GM12878 (cell line): ENCODE results near the gene ABI1. TPM values are rescaled to one million over a fixed set of nuclear protein-coding genes. Genes with fewer than 3 reads are reported as not detected.

Experiments used
- ATAC-seq: fragments of 200-7000 bp; cut with Tn5 transposase; 3 replicates; pipeline ENCODE4 v1.9.1; 2020; ENCODE audit warnings: mild to moderate bottlenecking, moderate library complexity
- BruUV-seq: library from RNA; stranded (reverse); fragments of 400-500 nt; replicated peaks from 2 replicates; lab custom pipeline; 2021; lab: Mats Ljungman, UMichigan
- CTCF ChIA-PET: fragments of 300-600 bp; sonication (Branson Sonifier 250); formaldehyde crosslinking; extraction: SDS; loops from one replicate; lab custom pipeline; 2021; ENCODE audit warnings: inconsistent platforms; lab: Yijun Ruan, JAX
- POLR2A ChIA-PET: fragments of 350-600 bp; formaldehyde crosslinking; extraction: SDS; loops from one replicate; lab custom pipeline; 2021; ENCODE audit warnings: inconsistent platforms; lab: Charles Lee
- RAD21 ChIA-PET: fragments of 300-600 bp; sonication (Branson Sonifier 250); formaldehyde crosslinking; loops from one replicate; lab custom pipeline; 2023; ENCODE audit warnings: antibody characterized with exemption; ENCODE audit not compliant: unreplicated experiment; lab: Charles Lee
- SMC1A ChIA-PET: fragments of 300-600 bp; sonication (Branson Sonifier 250); formaldehyde crosslinking; loops from one replicate; lab custom pipeline; 2023; ENCODE audit not compliant: unreplicated experiment, uncharacterized antibody; lab: Charles Lee
- DNase-seq: peaks from one replicate; pipeline ENCODE4 v3.0.0-alpha.2; 2011; ENCODE audit warnings: low read depth, low spot score
- FAIRE-seq: peaks from 3 replicates; lab custom pipeline; 2011; peaks lifted over from hg19 to GRCh38; lab: Jason Lieb, UNC
- H2AFZ ChIP-seq: 2 replicates; pipeline ENCODE4 v1.6.0; 2011; ENCODE audit warnings: low read depth, low read length, control low read depth; ENCODE audit not compliant: control insufficient read depth
- H3K27ac ChIP-seq: 2 replicates; pipeline ENCODE4 v1.5.1; 2011; ENCODE audit warnings: control low read depth; ENCODE audit not compliant: control insufficient read depth, insufficient read depth
- H3K27me3 ChIP-seq, 2 experiments: replicated peaks in 1 of 2; 2 replicates each; pipeline versions ENCODE4 v1.6.0 to v1.6.1; 2011; ENCODE audit warnings: low read length in 1 of 2; ENCODE audit not compliant: control insufficient read depth in 2 of 2, insufficient read depth in 2 of 2
- H3K36me3 ChIP-seq, 2 experiments: 2 replicates each; pipeline ENCODE4 v1.5.1; 2011; ENCODE audit warnings: low read length in 1 of 2; ENCODE audit not compliant: control insufficient read depth in 2 of 2, insufficient read depth in 2 of 2
- H3K4me1 ChIP-seq: 2 replicates; pipeline ENCODE4 v1.6.1; 2011; ENCODE audit warnings: mild to moderate bottlenecking, low read length, moderate library complexity, mixed read lengths; ENCODE audit not compliant: control insufficient read depth, insufficient read depth
- H3K4me2 ChIP-seq: 2 replicates; pipeline ENCODE4 v1.6.0; 2011; ENCODE audit warnings: control low read depth; ENCODE audit not compliant: control insufficient read depth, insufficient read depth
- H3K4me3 ChIP-seq: fragments of 200-600 bp; sonication (generic); 2 replicates; pipeline ENCODE4 v1.5.1; 2016
- H3K79me2 ChIP-seq: 2 replicates; pipeline ENCODE4 v1.6.0; 2011; ENCODE audit warnings: low read length; ENCODE audit not compliant: control insufficient read depth, insufficient read depth
- H3K9ac ChIP-seq: 2 replicates; pipeline ENCODE4 v1.8.0; 2011; ENCODE audit warnings: low read length, control low read depth, mixed read lengths; ENCODE audit not compliant: control insufficient read depth, insufficient read depth
- H3K9me3 ChIP-seq: replicated peaks from 3 replicates; pipeline ENCODE4 v1.5.1; 2011; ENCODE audit warnings: mild to moderate bottlenecking, low read length; ENCODE audit not compliant: control insufficient read depth, insufficient read depth
- H4K20me1 ChIP-seq: 2 replicates; pipeline ENCODE4 v1.6.0; 2011; ENCODE audit not compliant: control insufficient read depth, insufficient read depth
- CBFB ChIP-seq: IDR thresholded peaks from 2 replicates; pipeline ENCODE4 v1.6.1; 2016; ENCODE audit warnings: antibody characterized with exemption, low read depth
- FOXK2 ChIP-seq: fragments of 450-650 bp; IDR thresholded peaks from 2 replicates; pipeline ENCODE4 v1.6.1; 2017; ENCODE audit warnings: mild to moderate bottlenecking, moderate library complexity
- JUND ChIP-seq: IDR thresholded peaks from 2 replicates; pipeline ENCODE4 v1.6.1; 2012; ENCODE audit warnings: low read depth, mild to moderate bottlenecking, low read length, improper control_type of control experiment, moderate library complexity
- MEF2B ChIP-seq: fragments of 450-650 bp; IDR thresholded peaks from 2 replicates; pipeline ENCODE4 v1.6.1; 2018; ENCODE audit warnings: mild to moderate bottlenecking, moderate library complexity; ENCODE audit not compliant: partially characterized antibody, poor library complexity, severe bottlenecking
- MLLT1 ChIP-seq: fragments of 450-650 bp; IDR thresholded peaks from 2 replicates; pipeline ENCODE4 v1.6.1; 2016; ENCODE audit warnings: mild to moderate bottlenecking
- NBN ChIP-seq: fragments of 450-650 bp; IDR thresholded peaks from 2 replicates; pipeline ENCODE4 v1.6.1; 2016
- RFX5 ChIP-seq: IDR thresholded peaks from 2 replicates; pipeline ENCODE4 v1.6.1; 2011; ENCODE audit warnings: low read depth, low read length, improper control_type of control experiment
- ZBED1 ChIP-seq: IDR thresholded peaks from 2 replicates; pipeline ENCODE4 v1.6.1; 2016; ENCODE audit warnings: borderline replicate concordance
- WGBS: methylation state at CpG from one replicate; pipeline ENCODE4 v1.1.6; 2016; ENCODE audit warnings: low lambda C conversion rate; ENCODE audit not compliant: insufficient replicate concordance, insufficient coverage; ENCODE audit errors: missing lambda C conversion rate; 5-methylcytosine and 5-hydroxymethylcytosine counted together
- in situ Hi-C: fragments of 300-500 bp; cut with MboI; formaldehyde crosslinking; loops from 9 replicates; pipeline ENCODE4 v1.14.3; 2018; ENCODE audit warnings: mixed read lengths
- intact Hi-C: fragments of 100-400 bp; cut with micrococcal nuclease; formaldehyde crosslinking; loops from one replicate; pipeline ENCODE4 v1.14.2; 2022; ENCODE audit not compliant: unreplicated experiment
- polyA plus RNA-seq, 11 experiments: library from polyadenylated mRNA; depleted of rRNA in 4 of 11; unstranded in 6 of 11; stranded (reverse) in 5 of 11; fragments of >200 nt; fragmentation: Nextera tagmentation in 4 of 11; fragmentation: Illumina TruSeq in 1 of 11; extraction: Ambion mirVana in 4 of 11; extraction: Trizol in 1 of 11; gene quantifications; 1 replicate in 1 of 11; 2 replicates in 10 of 11; pipeline versions ENCODE4 v1.2.1 to v1.2.3, GENCODE V29; 2011 to 2016; ENCODE audit warnings: inconsistent platforms in 2 of 11, missing spikeins in 2 of 11, low read depth in 1 of 11
- total RNA-seq, 4 experiments: library from RNA; depleted of rRNA in 3 of 4; stranded (reverse); fragments of >200 nt in 3 of 4; fragmentation: Illumina TruSeq in 1 of 4; extraction: Trizol in 1 of 4; gene quantifications; 2 replicates each; pipeline versions ENCODE4 v1.2.1 to v1.2.3, GENCODE V29; 2013 to 2021

The ABI1 gene
- total and polyA plus RNA-seq, 10 of the 15 experiments (the other 5 are each of a cell fraction or from before 2014, with no cell fraction given), result 31.2 to 73.2 (median 50.7) TPM

DNA sequence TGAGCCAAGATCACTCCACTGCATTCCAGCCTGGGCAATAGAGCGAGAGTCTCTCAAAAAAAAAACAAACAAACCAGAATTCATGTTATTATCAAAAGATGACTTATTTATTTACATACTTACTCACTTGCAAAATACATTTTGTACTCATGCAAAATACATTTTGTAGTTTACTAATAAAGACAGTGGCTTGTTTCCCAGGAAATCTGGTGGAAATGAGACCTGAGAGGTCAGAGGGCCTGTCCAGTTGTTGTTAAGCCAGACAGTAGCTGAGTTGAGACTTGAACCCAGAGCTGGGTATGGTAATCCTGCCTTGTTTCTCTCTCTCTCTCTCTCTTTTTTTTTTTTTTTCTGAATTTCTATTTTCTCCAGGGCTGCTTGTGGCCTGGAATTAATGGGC lies 133.8 kb downstream of the ABI1 start:
- in situ Hi-C loops, result loop anchor here (5.0 to 10.0 kb wide), 2 partner anchors 150 to 392 kb away; no protein-coding TSS in a partner anchor

More for the DNA sequence above, 133.8 kb downstream of the ABI1 start:
- H3K4me1 ChIP-seq, result no peaks in the 10 kb centered on the region
- intact Hi-C loops, result no loop called here
- BruUV-seq, result no TSS peak
- H4K20me1 ChIP-seq, result no peaks in the 10 kb centered on the region
- RAD21 ChIA-PET, result interaction anchor here (0.8 to 6.5 kb wide), 18 partner anchors 9 to 851 kb away, joined by 3 to 175 read pairs (median 8); partner anchors contain the start of gene ABI1
- CTCF ChIA-PET, result interaction anchor here (0.6 to 6.0 kb wide), 46 partner anchors 9 to 818 kb away, joined by 3 to 252 read pairs (median 5); partner anchors contain the start of genes ABI1 and YME1L1
- H2AFZ ChIP-seq, result no peak overlapping the region
- POLR2A ChIA-PET, result interaction anchor here (0.5 to 1.1 kb wide), 4 partner anchors 8 to 155 kb away, joined by 4 to 9 read pairs (median 4); no protein-coding TSS in a partner anchor
- H3K9ac ChIP-seq, result no peak overlapping the region
- no peaks in the 10 kb centered on the region for H3K79me2 ChIP-seq
- H3K9me3 ChIP-seq, result no peaks in the 10 kb centered on the region
- no peak overlapping the region for H3K4me3 ChIP-seq
- no peak for TF ChIP-seq NBN
- no peak for TF ChIP-seq FOXK2
- no peak for TF ChIP-seq MLLT1
- no peak for TF ChIP-seq CBFB
- no peak for TF ChIP-seq JUND
- no peak for TF ChIP-seq ZBED1
- no peak for TF ChIP-seq MEF2B
- TF ChIP-seq RFX5, result no peak
- SMC1A ChIA-PET, result interaction anchor here (0.8 to 7.5 kb wide), 27 partner anchors 9 to 515 kb away, joined by 3 to 220 read pairs (median 5); partner anchors contain the start of gene ABI1
- H3K27ac ChIP-seq, result no peak overlapping the region
- FAIRE-seq (no peak), ATAC-seq (no peak), DNase-seq (no peak)
- H3K27me3 ChIP-seq, result no peaks in the 10 kb centered on the region
- H3K36me3 ChIP-seq, result peaks cover 3 to 22% of the 10 kb centered on the region in 2 experiments; a peak in 3 of 4 replicates
- WGBS, result 88% methylated on average over 1 of the region's 1 CpG
- H3K4me2 ChIP-seq, result no peak overlapping the region
